Spleen (tissue), 11 donors: ENCODE measurements around the gene MBOAT2. TPM values are rescaled to one million over a fixed set of nuclear protein-coding genes. Genes with fewer than 3 reads are reported as not detected.

Experiments used
- DNase-seq: peaks from one replicate; pipeline ENCODE4 v3.0.0-alpha.2; 2020
- H3K27ac ChIP-seq, 8 donors: fragments of 200-600 bp; sonication (generic) in 7 of 8; 1 replicate in 4 of 8; 2 replicates in 4 of 8; pipeline versions ENCODE4 v1.5.0 to v1.8.0; 2016 to 2021; ENCODE audit warnings: inconsistent platforms in 4 of 8, mild to moderate bottlenecking in 4 of 8, moderate library complexity in 1 of 8
- H3K27me3 ChIP-seq, 7 donors: fragments of 200-600 bp; sonication (generic) in 6 of 7; replicated peaks in 1 of 7; 1 replicate in 4 of 7; 2 replicates in 3 of 7; pipeline versions ENCODE4 v1.5.0 to v1.8.0; 2016 to 2021; ENCODE audit warnings: inconsistent platforms in 3 of 7, mild to moderate bottlenecking in 1 of 7
- H3K36me3 ChIP-seq, 6 donors: fragments of 200-600 bp; sonication (generic) in 5 of 6; 1 replicate in 4 of 6; 2 replicates in 2 of 6; pipeline versions ENCODE4 v1.5.0 to v1.8.0; 2016 to 2021; ENCODE audit warnings: inconsistent platforms in 2 of 6
- H3K4me1 ChIP-seq, 6 donors: fragments of 200-600 bp; sonication (generic) in 5 of 6; 1 replicate in 3 of 6; 2 replicates in 3 of 6; pipeline versions ENCODE4 v1.5.0 to v1.8.0; 2016 to 2021; ENCODE audit warnings: inconsistent platforms in 3 of 6
- H3K4me3 ChIP-seq, 8 donors: fragments of 200-600 bp; sonication (generic) in 7 of 8; 1 replicate in 4 of 8; 2 replicates in 4 of 8; pipeline versions ENCODE4 v1.5.0 to v1.8.0; 2016 to 2021; ENCODE audit warnings: inconsistent platforms in 4 of 8, mild to moderate bottlenecking in 4 of 8, moderate library complexity in 2 of 8
- H3K9me3 ChIP-seq, 8 donors: fragments of 200-600 bp; sonication (generic) in 7 of 8; 1 replicate in 4 of 8; 2 replicates in 4 of 8; pipeline versions ENCODE4 v1.5.0 to v1.8.0; 2016 to 2021; ENCODE audit warnings: inconsistent platforms in 4 of 8
- POLR2A ChIP-seq, 3 donors: fragments of 450-650 bp; IDR thresholded peaks; one replicate each; pipeline ENCODE4 v1.5.1; 2017; ENCODE audit warnings: antibody characterized with exemption in 3 of 3, mild to moderate bottlenecking in 1 of 3
- POLR2AphosphoS5 ChIP-seq, 3 donors: sonication (generic); formaldehyde crosslinking; IDR thresholded peaks; one replicate each; pipeline ENCODE4 v1.5.1; 2017; ENCODE audit warnings: antibody characterized with exemption in 3 of 3
- WGBS, 5 donors: extraction: QIAGEN DNeasy Blood & Tissue Kit in 3 of 5; methylation state at CpG; one replicate each; pipeline versions ENCODE4 v1.1.5 to v1.1.7; 2013 to 2018; 5-methylcytosine and 5-hydroxymethylcytosine counted together
- intact Hi-C: fragments of 100-400 bp; cut with DNase I; formaldehyde crosslinking; loops from one replicate; pipeline ENCODE4 v1.15.0; 2023; ENCODE audit warnings: low total_unique reads
- polyA plus RNA-seq, 3 donors: library from polyadenylated mRNA; stranded (reverse); fragments of 200-250 nt; gene quantifications; one replicate each; pipeline ENCODE4 v1.2.1, GENCODE V29; 2013
- total RNA-seq, 7 donors: library from RNA; depleted of rRNA in 3 of 7; stranded (reverse); fragments of >200 nt in 3 of 7; fragmentation: NEBNext Ultra II Directional in 4 of 7; extraction: Animal tissue kit (Norgen Biotek cat#: 25700) in 4 of 7; gene quantifications; one replicate each; pipeline versions ENCODE4 v1.1.0 to v1.2.1, GENCODE V29; 2016 to 2021
- TF ChIP-seq, protein P1 (sequence below), 11 experiments: fragments of 200-600 bp in 7 of 11; fragments of 450-650 bp in 4 of 11; sonication (generic) in 4 of 11; IDR thresholded peaks in 8 of 11; conservative IDR thresholded peaks in 3 of 11; 1 replicate in 7 of 11; 2 replicates in 4 of 11; pipeline versions ENCODE4 v1.4.0 to v1.8.0; 2016 to 2021; ENCODE audit warnings: antibody characterized with exemption in 11 of 11, inconsistent platforms in 4 of 11, mild to moderate bottlenecking in 1 of 11
- donor health status: healthy with polysubstance abuse.
- donor health status: DM: no; HTN: no; CAD: no; lungs with moderate emphysema.
- donor health status: DM: no; HTN: no; CAD: no.
- donor health status: Bipolar disorder and iron deficiency.
- donor health status: healthy.
- donor health status: DM: no; HTN: no; CAD: no.
- donor health status: DM: yes; HTN: yes; CAD: no.

MBOAT2 gene
- total and polyA plus RNA-seq, 10 donors, result 1.9 to 44.1 (median 18.3) TPM

DNA sequence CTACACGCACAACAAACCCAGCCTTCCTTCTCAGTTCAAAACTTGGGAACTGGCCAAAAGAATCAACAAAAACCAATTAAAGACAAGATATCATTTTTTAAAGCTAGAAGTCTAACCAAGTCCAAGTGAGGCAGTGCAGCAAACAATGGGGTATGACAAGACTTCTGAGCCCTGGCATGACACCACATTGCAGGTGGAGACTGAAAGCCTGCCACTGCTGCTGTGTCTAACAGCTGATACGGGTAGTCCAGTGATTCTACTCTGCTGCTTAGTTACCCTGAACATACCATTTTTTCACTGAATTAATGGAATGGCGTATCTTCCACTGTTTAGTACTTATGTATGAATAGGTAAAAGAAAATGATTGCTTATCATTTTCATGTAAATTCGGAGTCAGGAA, 118.7 kb downstream of the MBOAT2 start:
- H3K9me3 ChIP-seq, result no peaks in the 10 kb centered on the region
- no peaks in the 10 kb centered on the region for H3K27me3 ChIP-seq
- H3K36me3 ChIP-seq, result peaks cover 0 to 18% (median 0%) of the 10 kb centered on the region in 6 donors
- intact Hi-C loops, result no loop called here
- no peaks in the 10 kb centered on the region for H3K4me1 ChIP-seq
- TF ChIP-seq POLR2A (IDR thresholded peaks at IDR 0.05) (no peak), POLR2AphosphoS5 (IDR thresholded peaks at IDR 0.05) (no peak)
- TF ChIP-seq, protein P1, sequence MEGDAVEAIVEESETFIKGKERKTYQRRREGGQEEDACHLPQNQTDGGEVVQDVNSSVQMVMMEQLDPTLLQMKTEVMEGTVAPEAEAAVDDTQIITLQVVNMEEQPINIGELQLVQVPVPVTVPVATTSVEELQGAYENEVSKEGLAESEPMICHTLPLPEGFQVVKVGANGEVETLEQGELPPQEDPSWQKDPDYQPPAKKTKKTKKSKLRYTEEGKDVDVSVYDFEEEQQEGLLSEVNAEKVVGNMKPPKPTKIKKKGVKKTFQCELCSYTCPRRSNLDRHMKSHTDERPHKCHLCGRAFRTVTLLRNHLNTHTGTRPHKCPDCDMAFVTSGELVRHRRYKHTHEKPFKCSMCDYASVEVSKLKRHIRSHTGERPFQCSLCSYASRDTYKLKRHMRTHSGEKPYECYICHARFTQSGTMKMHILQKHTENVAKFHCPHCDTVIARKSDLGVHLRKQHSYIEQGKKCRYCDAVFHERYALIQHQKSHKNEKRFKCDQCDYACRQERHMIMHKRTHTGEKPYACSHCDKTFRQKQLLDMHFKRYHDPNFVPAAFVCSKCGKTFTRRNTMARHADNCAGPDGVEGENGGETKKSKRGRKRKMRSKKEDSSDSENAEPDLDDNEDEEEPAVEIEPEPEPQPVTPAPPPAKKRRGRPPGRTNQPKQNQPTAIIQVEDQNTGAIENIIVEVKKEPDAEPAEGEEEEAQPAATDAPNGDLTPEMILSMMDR (IDR thresholded peaks at IDR 0.05 in 8 of 11, conservative IDR thresholded peaks at IDR 0.05 in 3 of 11), result no peak
- no peak overlapping the region for H3K4me3 ChIP-seq
- DNase-seq, result no peak
- no peak overlapping the region for H3K27ac ChIP-seq
- 92 to 97% (median 92%) methylated on average over 4 of the region's 4 CpGs for WGBS, 5 donors

DNA sequence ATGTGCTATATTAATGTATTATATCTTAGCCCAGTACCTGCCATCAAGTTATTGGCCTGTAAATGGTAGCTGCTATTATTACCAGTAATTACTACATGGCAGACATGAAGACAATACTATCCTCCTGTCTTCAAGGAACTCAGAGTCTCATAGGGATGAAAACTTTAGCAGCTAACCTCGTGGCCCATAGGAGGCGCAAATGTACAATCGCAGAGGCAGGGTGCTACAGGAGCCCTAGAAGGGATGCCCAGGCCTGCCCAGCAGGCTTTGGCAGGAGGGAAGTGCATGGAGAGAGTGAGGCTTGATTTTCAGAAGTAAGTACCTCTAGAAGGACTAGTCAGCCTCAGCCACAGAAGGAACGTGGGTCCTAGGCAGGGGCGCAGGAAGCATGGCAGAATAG, 121.4 kb downstream of the MBOAT2 start:
- Histone ChIP-seq H3K4me3 (no peak overlapping the region), H3K36me3 (peaks cover 0 to 30% (median 0%) of the 10 kb centered on the region in 6 donors), H3K27me3 (no peaks in the 10 kb centered on the region), H3K9me3 (no peaks in the 10 kb centered on the region), H3K27ac (no peak overlapping the region), H3K4me1 (no peaks in the 10 kb centered on the region)
- WGBS, 5 donors, result 83 to 94% (median 89%) methylated on average over 5 of the region's 5 CpGs
- no peak for TF ChIP-seq POLR2AphosphoS5 (IDR thresholded peaks at IDR 0.05)
- no peak for TF ChIP-seq POLR2A (IDR thresholded peaks at IDR 0.05)
- TF ChIP-seq, protein P1 (IDR thresholded peaks at IDR 0.05 in 8 of 11, conservative IDR thresholded peaks at IDR 0.05 in 3 of 11), result no peak
- intact Hi-C loops, result no loop called here
- DNase-seq, result no peak

DNA sequence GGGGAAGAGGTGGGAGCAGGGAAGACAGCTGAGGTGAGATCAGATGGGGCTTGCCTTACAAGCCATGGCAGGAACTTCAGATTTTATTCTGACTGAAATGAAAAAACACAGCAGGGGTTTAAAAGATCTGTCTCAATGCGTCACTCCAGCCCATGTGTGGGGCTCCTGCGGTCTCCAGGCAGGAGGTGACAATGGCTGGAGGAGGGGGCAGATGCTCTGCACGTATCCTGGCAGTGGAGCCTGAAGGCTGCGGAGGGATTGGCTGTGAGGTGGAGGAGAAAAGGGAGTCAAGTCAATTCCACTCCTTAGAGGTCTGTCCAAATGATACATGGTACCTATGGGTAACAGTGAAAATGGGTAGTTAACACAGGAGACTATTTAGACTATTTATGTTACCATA, 125.6 kb downstream of the MBOAT2 start:
- intact Hi-C loops, result no loop called here
- H3K4me1 ChIP-seq, result no peaks in the 10 kb centered on the region
- peaks cover 0 to 47% (median 0%) of the 10 kb centered on the region in 6 donors for H3K36me3 ChIP-seq
- H3K27ac ChIP-seq, result no peak overlapping the region
- no peaks in the 10 kb centered on the region for H3K9me3 ChIP-seq
- no peak for DNase-seq
- no peaks in the 10 kb centered on the region for H3K27me3 ChIP-seq
- WGBS, 5 donors, result 90 to 99% (median 94%) methylated on average over 4 of the region's 4 CpGs
- H3K4me3 ChIP-seq, result no peak overlapping the region
- TF ChIP-seq, protein P1 (IDR thresholded peaks at IDR 0.05 in 8 of 11, conservative IDR thresholded peaks at IDR 0.05 in 3 of 11), result no peak
- TF ChIP-seq POLR2AphosphoS5 (IDR thresholded peaks at IDR 0.05) (no peak), POLR2A (IDR thresholded peaks at IDR 0.05) (no peak)

DNA sequence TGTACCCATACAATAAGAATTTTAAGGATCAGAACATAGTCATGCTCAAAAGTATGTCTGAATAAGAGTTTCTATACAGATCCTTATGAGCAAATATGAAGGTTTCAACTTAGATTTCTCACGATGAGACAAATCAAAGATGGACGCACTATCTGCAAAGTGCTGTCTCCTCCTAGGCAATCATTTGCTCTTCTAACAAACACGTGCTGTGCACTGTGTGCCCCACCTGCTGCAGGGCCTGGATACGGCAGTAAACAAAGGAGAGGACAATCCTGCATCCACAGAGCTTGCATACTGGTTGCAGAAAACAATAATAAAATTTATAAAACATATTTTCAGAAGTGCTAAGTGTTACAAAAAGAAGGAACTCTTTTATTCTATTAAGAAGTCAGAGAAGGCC, 126.2 kb downstream of the MBOAT2 start:
- Histone ChIP-seq H3K27ac (no peak overlapping the region), H3K9me3 (no peaks in the 10 kb centered on the region), H3K4me3 (no peak overlapping the region), H3K27me3 (no peaks in the 10 kb centered on the region), H3K36me3 (peaks cover 0 to 47% (median 0%) of the 10 kb centered on the region in 6 donors), H3K4me1 (no peaks in the 10 kb centered on the region)
- DNase-seq, result no peak
- 88 to 95% (median 91%) methylated on average over 4 of the region's 4 CpGs for WGBS, 5 donors
- no peak for TF ChIP-seq POLR2A (IDR thresholded peaks at IDR 0.05)
- TF ChIP-seq POLR2AphosphoS5 (IDR thresholded peaks at IDR 0.05), result no peak
- intact Hi-C loops, result no loop called here

DNA sequence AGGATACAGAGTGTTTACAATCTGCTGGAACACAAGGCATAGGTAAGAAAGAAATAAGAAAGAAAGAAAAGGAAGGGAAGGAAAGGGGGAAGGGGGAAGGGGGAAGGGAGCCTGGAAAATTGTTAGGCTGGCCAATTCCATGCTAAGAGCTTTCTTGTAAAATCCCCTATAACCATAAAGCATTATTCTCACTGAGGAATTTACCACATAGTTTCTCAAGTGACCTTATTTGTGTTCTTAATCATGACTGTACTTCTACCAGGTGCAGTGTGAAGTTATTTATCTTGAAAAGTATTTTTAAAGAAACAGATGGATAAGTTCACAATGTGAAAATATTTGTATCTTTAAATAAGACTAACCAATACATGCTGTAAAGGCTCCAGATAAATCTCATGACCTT, 126.9 kb downstream of the MBOAT2 start:
- DNase-seq, result no peak
- Histone ChIP-seq H3K27me3 (no peaks in the 10 kb centered on the region), H3K27ac (no peak overlapping the region), H3K9me3 (no peaks in the 10 kb centered on the region), H3K4me1 (no peaks in the 10 kb centered on the region), H3K4me3 (no peak overlapping the region), H3K36me3 (peaks cover 0 to 47% (median 0%) of the 10 kb centered on the region in 6 donors)
- TF ChIP-seq, protein P1 (IDR thresholded peaks at IDR 0.05 in 8 of 11, conservative IDR thresholded peaks at IDR 0.05 in 3 of 11), result no peak
- no peak for TF ChIP-seq POLR2A (IDR thresholded peaks at IDR 0.05)
- TF ChIP-seq POLR2AphosphoS5 (IDR thresholded peaks at IDR 0.05), result no peak
- intact Hi-C loops, result no loop called here
